ENCODE results near the gene ZNF326.
"Not testable (repeated sequence)": the region's sequence is repeated elsewhere in the genome, so short reads cannot be mapped to it uniquely, and the experiment has no call there.

ZNF326 gene

GRCh38 chr1:89999208-89999607 lies 4.3 kb downstream of the ZNF326 start:
- no peak for DNase-seq

GRCh38 chr1:89999628-90000027 lies 4.7 kb downstream of the ZNF326 start:
- DNase-seq, result no peak

GRCh38 chr1:90000934-90001676 lies 6.2 kb downstream of the ZNF326 start:
- DNase-seq, result no peak

GRCh38 chr1:90007979-90008404 lies 13.1 kb downstream of the ZNF326 start:
- no peak for DNase-seq

GRCh38 chr1:90012300-90012699 lies 17.4 kb downstream of the ZNF326 start:
- DNase-seq, result no peak

- DNase-seq, result no peak
Observed at GRCh38 chr1:90023691-90024090, 28.8 kb downstream of the ZNF326 start.

- DNase-seq, result no peak
Observed at GRCh38 chr1:90027281-90027680, 32.4 kb downstream of the ZNF326 start.

- no peak for DNase-seq
Observed at GRCh38 chr1:90039652-90040051, 44.7 kb downstream of the ZNF326 start.

- DNase-seq, result no peak
Observed at GRCh38 chr1:90043586-90043985, 48.7 kb downstream of the ZNF326 start.

GRCh38 chr1:90044346-90044745 lies 49.4 kb downstream of the ZNF326 start:
- no peak for DNase-seq

GRCh38 chr1:90045853-90046563 lies 51.1 kb downstream of the ZNF326 start:
- DNase-seq, result peak; percentile 42

GRCh38 chr1:90046635-90047034 lies 51.7 kb downstream of the ZNF326 start:
- DNase-seq, result no peak

- DNase-seq, result no peak
Observed at GRCh38 chr1:90048043-90048442, 53.1 kb downstream of the ZNF326 start.

- DNase-seq, result not testable (repeated sequence)
Observed at GRCh38 chr1:90062700-90063643, 68.1 kb downstream of the ZNF326 start.

- DNase-seq, result not testable (repeated sequence)
Observed at GRCh38 chr1:90064109-90064508, 69.2 kb downstream of the ZNF326 start.

GRCh38 chr1:90067194-90067931 lies 72.5 kb downstream of the ZNF326 start:
- no peak for DNase-seq

GRCh38 chr1:90068611-90069280 lies 73.8 kb downstream of the ZNF326 start:
- DNase-seq, result no peak

- DNase-seq, result no peak
Observed at GRCh38 chr1:90074137-90074536, 79.2 kb downstream of the ZNF326 start.

- DNase-seq, result no peak
Observed at GRCh38 chr1:90074566-90074965, 79.7 kb downstream of the ZNF326 start.

GRCh38 chr1:90074970-90075391 lies 80.1 kb downstream of the ZNF326 start:
- DNase-seq, result no peak

- DNase-seq, result no peak
Observed at GRCh38 chr1:90083995-90084394, 89.1 kb downstream of the ZNF326 start.
